Retinal pigment epithelial cell (primary cell): Measurements from ENCODE around the gene SLA2.
"Not testable (repeated sequence)": the region's sequence is repeated elsewhere in the genome, so short reads cannot be mapped to it uniquely, and the experiment has no call there.

Source experiments
- DNase-seq: peaks from one replicate; pipeline ENCODE4 v3.0.0-alpha.2; 2010; ENCODE audit warnings: low read depth
- H3K4me3 ChIP-seq: 2 replicates; pipeline ENCODE4 v1.5.1; 2011; ENCODE audit warnings: mild to moderate bottlenecking, low read length, control low read depth, moderate library complexity
- CTCF ChIP-seq: conservative IDR thresholded peaks from 2 replicates; pipeline ENCODE4 v1.5.1; 2011; ENCODE audit warnings: low read depth, low read length, control low read depth, inconsistent platforms

The SLA2 gene

GRCh38 chr20:36645998-36646397, at the start of gene SLA2:
Gene SLA2, minus strand, starts transcription at chr20:36646196. Its CDS starts 4,861 bp downstream, at chr20:36641335.
- DNase-seq, result no peak
- no peak for TF ChIP-seq CTCF
- no peak within 1 kb of the TSS for H3K4me3 ChIP-seq

DNA sequence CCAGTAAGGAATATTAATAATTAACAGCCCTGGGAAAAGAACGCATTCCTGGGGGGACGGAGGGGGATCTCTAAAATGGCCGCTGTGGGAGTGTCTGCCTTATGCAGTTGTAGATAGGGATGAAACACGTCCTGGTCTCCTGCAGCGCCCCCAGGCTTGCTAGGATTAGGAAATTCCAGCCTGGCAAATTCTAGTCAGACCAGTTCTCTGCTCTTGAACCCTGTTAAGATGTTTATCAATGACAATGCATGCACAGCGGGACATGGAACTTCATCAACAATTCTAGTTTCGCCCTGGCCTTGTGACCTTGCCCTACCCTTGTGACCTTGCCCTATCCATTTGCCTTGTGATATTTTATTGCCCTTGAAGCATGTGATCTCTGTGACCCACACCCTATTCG, 49.5 kb upstream of the SLA2 start:
- H3K4me3 ChIP-seq, DNase-seq: not testable (repeated sequence)

- H3K4me3 ChIP-seq, result no peak overlapping the region
- no peak for DNase-seq
- TF ChIP-seq CTCF, result no peak
Measured at GRCh38 chr20:36688630-36689029, 42.6 kb upstream of the SLA2 start.

GRCh38 chr20:36687850-36688249, 41.9 kb upstream of the SLA2 start:
- DNase-seq, result no peak
- no peak overlapping the region for H3K4me3 ChIP-seq
- no peak for TF ChIP-seq CTCF

DNA sequence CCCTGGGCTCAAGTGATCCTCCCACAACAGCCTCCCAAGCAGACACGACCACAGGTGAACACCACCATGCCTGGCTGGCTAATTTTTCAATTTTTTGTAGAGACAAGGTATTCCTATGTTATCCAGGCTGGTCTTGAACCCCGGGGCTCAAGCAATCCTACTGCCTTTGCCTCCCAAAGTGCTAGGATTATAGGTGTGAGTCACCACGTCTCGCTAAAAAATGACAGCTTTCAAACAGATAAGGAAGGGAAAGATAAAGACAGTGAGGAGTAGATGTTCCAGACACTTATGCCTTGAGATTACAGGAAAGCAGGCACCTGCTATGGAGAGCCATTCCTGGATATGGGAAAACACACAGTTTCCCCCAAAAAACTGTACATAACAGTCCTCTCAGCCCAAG, 40.9 kb upstream of the SLA2 start:
- no peak overlapping the region for H3K4me3 ChIP-seq
- DNase-seq, result no peak
- TF ChIP-seq CTCF, result no peak

DNA sequence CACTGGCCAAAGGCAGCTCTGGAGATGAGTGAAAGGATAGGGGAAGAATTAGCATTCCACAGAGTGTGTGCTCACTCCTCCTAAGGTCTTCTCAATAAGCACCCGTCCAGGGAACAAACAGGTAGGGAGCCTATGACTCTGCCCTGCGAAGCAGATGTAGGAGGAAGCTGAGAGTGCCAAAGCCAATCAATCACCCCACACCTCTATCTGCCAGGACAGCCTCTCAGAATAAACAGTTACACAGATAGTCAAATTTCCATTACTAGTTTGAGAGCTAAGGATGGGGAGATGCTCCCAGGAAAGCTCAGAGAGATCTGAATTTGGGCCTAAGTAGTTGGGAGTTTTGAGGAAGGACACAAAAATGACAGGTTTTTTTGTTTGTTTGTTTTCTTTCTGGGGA, 40.5 kb upstream of the SLA2 start:
- DNase-seq, result no peak
- no peak for TF ChIP-seq CTCF
- H3K4me3 ChIP-seq, result no peak overlapping the region

GRCh38 chr20:36684747-36685146, 38.8 kb upstream of the SLA2 start:
- no peak for TF ChIP-seq CTCF
- no peak for DNase-seq
- H3K4me3 ChIP-seq, result no peak overlapping the region

- no peak for DNase-seq
Measured at GRCh38 chr20:36682311-36682710, 36.3 kb upstream of the SLA2 start.

More at GRCh38 chr20:36682311-36682710, 36.3 kb upstream of the SLA2 start:
- TF ChIP-seq CTCF, result no peak
- no peak overlapping the region for H3K4me3 ChIP-seq
